ENCODE data around the gene ITPR1.
"Not testable (repeated sequence)": the region's sequence is repeated elsewhere in the genome, so short reads cannot be mapped to it uniquely, and the experiment has no call there.

The ITPR1 gene

GRCh38 chr3:4574426-4574965 is 81.3 kb downstream of the ITPR1 start:
- DNase-seq: no peak

GRCh38 chr3:4575381-4575780 is 82.2 kb downstream of the ITPR1 start:
- no peak for DNase-seq

DNA sequence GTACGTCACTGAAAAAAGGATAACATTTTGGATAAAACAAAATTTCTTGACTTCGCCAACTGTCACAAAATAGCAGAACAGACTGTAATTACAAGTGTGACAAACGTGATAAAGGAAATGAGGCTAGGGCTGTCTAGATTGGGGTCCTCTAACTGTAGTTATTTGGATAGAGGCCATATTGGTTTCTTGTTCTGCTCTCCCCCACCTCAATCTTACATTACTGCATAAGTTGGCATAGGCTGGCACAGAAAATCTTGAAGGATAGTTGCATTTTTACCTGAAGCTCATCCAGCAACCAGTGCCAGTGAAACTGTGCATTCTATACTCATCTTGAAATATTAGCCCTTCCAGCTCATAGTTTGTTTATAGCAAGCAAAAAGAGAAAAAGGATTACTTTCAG is 84.6 kb downstream of the ITPR1 start:
- no peak for DNase-seq

DNA sequence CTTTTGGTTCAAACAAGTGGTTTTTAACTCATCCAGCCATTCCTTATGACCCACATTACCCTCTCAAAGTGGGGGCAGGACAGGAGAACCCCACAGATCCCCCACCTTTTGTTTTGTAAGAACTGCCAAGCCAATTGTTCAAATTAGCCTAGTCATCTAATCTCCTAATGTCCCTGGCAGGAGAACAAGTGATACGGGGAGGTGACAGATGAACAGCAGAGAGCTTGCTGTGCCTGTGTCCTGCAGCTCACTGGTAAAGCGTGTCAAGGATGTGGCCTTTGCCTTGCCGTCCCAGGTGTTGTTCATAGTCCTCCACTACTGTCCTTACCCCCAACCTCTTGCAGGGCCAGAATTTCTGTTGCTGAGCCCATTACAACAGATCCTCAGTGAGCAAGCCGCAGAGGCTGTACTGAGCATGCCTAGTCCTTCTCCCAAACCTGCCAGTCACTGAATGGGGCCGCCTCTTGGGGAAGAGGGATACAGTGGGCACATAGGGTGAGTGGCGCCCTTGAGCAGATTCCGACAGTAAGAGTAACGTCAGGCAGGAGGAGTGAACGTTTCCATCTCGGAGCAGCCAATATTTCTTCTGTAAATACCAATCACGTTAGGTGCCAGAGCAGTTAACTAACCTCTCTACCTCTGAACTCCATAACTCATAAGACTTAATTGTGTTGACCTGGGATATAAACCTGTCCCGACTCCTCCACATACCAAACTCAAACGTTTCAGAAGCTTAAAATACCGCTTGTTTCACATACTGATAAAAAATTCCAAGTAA is 87.4 kb downstream of the ITPR1 start:
- no peak for DNase-seq

DNA sequence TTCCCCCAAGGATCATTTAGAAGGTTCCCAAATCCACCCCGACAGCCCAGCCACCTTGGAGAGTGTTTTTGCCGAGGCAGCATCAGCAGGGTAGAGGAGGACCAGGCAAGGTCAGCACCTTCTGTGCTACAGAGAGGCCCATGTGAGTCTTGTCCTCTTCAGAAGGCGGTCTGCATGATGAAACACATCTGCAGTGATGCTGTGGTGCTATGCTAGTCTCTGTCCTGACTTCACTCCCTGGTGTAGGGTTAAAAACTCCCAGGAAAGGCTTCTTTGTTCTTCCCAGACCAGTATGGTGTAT is 87.9 kb downstream of the ITPR1 start:
- no peak for DNase-seq

DNA sequence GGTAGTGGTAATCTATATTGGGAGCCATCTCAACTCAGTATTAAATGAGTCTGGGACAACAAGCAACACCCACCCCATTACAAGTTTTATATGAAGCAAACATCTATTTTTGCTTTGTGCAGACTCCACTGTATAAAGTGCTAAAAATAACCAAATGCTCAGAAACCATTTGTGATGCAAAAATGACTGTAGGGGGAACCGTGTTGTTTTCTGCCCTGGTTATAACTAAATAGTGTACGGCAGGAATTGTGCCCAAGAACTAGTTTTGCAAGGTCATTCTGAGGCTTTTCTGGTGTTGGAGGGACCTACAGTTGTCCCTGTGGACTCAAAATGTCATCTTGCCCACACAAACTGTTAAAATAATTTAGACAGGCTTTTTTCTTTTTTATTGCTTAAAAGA is 88.3 kb downstream of the ITPR1 start:
- DNase-seq: no peak

GRCh38 chr3:4581920-4582611 is 88.9 kb downstream of the ITPR1 start:
- no peak for DNase-seq

DNA sequence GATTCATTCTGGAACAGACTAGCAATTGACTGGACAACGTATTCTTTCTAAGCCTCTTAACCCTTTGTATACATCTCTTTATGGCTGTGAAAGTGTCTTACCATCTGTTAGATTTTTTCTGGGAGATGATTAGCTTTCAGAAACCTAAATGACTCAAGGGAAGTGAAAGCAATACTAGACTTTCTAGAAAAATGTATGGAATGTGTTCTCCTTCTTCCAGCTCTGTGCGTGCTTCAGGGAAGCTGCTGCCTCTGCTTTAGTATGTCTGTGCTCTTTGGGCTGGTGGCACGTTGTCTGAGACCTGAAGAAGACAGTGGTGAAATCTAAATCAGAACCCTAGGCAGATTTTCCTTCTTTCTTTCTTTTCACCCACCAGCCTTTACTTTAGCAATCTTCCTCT is 89.5 kb downstream of the ITPR1 start:
- DNase-seq: no peak

- no peak for DNase-seq
Measured at GRCh38 chr3:4583416-4583815, 90.3 kb downstream of the ITPR1 start.

DNA sequence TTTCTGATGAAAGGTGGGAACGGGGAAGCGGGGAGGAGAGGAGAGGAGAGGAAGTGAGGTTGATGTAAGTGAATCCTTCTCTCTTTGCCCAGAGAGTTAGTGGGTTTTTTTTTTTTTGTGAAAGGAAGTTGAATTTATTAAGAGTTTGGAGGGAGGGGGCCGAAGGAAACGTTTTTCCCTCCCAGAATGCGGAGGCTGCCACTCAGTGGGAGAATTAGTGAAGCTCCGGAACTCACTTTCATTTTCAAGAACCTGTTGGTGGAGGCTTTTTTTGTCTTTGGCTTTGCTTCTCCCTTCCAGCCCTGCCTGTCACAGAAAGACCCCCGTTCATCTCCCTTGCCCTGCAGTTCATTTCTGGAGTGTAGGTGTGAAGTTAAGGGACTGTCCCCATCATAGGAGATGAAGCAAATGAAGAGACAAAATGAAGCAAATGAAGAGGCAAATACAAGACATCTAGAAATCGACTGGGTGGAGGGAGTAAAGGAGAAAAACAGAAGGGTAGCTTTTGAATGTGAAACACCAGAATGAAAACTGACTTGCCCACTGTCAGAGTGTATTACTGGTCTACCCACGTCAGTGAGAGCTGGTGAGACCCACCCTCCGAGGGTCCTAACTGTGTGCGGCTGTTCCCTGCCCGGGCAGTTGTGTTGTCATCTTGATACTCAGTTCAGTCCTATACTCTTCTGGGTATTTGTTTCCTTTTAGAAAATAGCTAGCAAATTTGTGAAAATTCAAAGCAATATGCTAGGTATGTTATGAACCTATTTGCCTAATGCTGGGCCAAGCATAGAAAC is 91.5 kb downstream of the ITPR1 start:
- no peak for DNase-seq

- DNase-seq: no peak
Measured at GRCh38 chr3:4586381-4586780, 93.2 kb downstream of the ITPR1 start.

GRCh38 chr3:4587061-4587837 is 94.1 kb downstream of the ITPR1 start:
- DNase-seq: no peak

DNA sequence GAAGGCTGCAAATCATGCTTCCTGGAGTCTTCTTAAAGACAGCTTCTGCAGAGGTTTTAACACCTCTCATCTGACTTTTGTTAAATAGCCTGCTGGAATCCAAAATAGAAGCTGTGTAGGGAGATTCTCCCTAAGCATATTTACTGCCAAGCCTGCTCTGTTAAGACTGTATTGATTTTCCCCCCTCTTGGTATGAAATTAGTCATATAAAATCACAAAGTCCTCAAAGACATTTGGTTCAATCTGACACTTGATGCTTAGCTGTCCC is 94.6 kb downstream of the ITPR1 start:
- DNase-seq: no peak

DNA sequence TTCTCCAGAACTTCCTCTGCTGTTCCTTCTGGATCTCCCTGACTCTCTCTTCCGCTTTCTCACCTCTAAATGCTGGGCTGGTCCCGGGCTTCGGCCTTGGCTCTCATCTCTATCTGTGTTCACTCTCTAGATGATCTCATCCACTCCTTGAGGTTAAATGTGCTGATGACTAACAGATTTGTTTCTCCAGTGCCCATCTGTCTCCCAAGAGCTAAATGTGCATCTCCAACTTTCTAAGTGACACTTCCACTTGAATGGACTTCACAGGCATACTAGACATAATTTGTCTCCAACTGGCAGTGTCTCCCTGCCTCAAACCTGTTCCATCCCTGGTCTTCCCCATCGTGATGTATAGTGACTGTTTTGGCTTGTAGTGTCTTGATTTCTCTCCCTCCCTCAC is 95.3 kb downstream of the ITPR1 start:
- DNase-seq: no peak

DNA sequence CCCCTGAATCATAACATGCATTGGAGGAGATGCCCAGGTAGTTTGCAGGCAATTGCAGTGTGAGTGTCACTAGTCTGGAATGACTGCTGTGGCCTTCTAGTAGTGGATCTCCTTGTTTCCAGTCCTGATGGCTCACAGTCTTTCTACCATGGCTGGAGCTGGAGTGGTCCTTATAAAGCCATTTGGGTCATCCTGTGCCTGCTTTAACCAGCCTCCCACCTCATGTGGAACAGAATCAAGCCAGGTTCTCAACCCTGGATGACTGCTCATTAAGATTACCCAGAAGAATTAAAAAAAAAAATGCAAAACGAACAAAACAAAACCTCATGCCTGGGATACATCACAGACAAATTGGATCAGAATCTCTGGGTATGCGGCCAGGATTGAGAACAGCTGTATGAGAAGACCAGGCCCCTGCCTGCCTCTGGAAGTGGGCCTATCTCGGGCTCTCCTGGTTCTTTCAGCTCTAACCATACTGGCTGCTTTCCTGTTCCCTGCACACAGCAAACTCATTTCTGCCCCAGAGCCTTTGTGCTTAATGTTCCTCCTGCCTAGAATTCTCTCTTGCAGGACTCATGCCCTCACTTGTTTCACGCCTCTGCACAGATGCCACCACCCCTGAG is 96.4 kb downstream of the ITPR1 start:
- DNase-seq: no peak

DNA sequence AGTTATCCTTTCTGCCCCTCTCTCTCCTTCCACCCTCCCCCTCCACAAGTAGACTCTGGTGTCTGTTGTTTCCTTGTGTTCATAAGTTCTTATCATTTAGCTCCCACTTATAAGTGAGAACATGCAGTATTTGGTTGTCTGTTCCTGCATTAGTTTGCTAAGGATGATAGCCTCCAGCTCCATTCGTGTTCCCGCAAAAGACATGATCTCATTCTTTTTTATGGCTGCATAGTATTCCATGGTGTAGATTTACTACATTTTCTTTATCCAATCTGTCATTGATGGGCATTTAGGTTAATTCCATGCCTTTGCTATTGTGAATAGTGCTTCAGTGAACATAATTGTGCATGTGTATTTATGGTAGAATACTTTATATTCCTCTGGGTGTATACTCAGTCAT is 97.7 kb downstream of the ITPR1 start:
- DNase-seq: not testable (repeated sequence)

DNA sequence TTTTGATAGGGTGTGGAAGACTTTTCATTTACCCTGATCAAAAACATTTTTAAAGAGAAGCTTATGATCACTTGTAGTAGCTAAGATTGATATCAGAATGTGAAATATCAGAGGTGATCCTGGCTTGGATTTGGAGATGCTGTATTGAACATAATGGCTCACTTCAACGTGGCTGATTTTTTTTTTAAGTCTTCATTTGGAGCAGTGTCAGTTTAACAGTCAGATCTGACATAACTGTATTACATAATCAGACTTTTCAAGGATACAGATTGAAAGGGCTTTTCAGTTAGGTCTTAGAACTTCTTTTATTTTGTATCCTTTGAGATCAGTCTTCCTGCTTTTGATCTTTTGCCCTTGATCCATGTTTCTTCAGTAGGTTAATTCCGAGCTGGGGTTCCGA is 98.5 kb downstream of the ITPR1 start:
- no peak for DNase-seq

DNA sequence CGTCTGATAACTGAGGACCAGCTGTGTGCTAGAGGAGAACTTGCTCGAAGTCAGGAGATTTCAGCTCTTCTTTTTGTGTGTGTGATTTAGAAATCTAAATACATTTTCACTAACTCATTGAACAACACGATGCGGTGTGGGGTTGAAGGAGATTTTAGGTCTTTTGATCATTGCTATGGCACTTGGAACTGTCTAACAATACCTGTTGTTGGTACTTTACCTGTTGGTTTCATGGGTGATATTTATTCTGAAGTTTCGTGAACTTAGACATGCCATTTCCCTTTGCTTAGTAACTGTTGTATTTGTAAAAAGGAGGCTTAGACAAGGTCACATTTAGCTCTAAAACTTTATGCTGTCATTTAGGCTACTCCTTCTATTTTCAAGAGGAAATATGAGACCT is 99.9 kb downstream of the ITPR1 start:
- no peak for DNase-seq

DNA sequence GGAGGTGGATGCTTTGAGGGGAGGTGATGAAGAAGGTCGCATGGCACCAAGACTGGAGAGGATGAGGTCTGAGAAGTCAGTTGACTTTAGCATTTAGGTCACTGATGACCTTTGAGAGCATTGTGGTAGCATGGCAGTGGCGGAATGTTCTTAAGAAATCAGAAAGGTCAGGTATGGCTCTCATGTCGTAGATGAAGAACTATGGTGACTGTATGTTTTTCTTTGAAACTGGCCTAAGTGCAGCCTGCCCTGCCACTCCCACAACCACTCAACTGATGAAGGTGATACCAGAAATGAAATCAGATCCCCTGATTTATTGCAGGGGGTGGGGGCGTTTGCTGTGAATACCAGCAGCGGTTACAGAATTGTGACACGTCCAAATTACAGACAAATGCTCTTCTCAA is 102.6 kb downstream of the ITPR1 start:
- DNase-seq: no peak

- no peak for DNase-seq
Measured at GRCh38 chr3:4596612-4597011, 103.5 kb downstream of the ITPR1 start.

GRCh38 chr3:4597208-4597985 is 104.2 kb downstream of the ITPR1 start:
- no peak for DNase-seq

- not testable (repeated sequence) for DNase-seq
Measured at GRCh38 chr3:4598232-4598631, 105.1 kb downstream of the ITPR1 start.

Measured in SIG-M5 (cell line).